H1 (cell line): ENCODE data around the gene YARS1. TPM values are rescaled to one million over a fixed set of nuclear protein-coding genes. Genes with fewer than 3 reads are reported as not detected.

Source experiments
- CBX8 ChIP-seq: fragments of 300-800, 300-1000 bp; sonication (generic); IDR thresholded peaks from 2 replicates; pipeline ENCODE4 v1.7.1; 2016; ENCODE audit warnings: low read depth, low read length, borderline replicate concordance
- CHD2 ChIP-seq: IDR thresholded peaks from 2 replicates; pipeline ENCODE4 v1.6.1; 2012; ENCODE audit warnings: low read length, improper control_type of control experiment
- CHD7 ChIP-seq: fragments of 300-600 bp; sonication (generic); IDR thresholded peaks from 2 replicates; pipeline ENCODE4 v1.7.1; 2012; ENCODE audit warnings: low read length, moderate library complexity, mild to moderate bottlenecking, inconsistent platforms; ENCODE audit not compliant: insufficient replicate concordance
- CTCF ChIP-seq, 3 experiments: IDR thresholded peaks; 1 replicate in 2 of 3; 2 replicates in 1 of 3; pipeline versions ENCODE4 v1.5.1 to v1.6.1; 2011; ENCODE audit warnings: low read length in 3 of 3, mild to moderate bottlenecking in 3 of 3, inconsistent platforms in 2 of 3, low read depth in 1 of 3, moderate library complexity in 1 of 3; ENCODE audit not compliant: insufficient read depth in 1 of 3; ENCODE audit errors: control extremely low read depth in 1 of 3
- JUN ChIP-seq: IDR thresholded peaks from 2 replicates; pipeline ENCODE4 v1.6.1; 2011; ENCODE audit warnings: low read depth, mild to moderate bottlenecking, improper control_type of control experiment, low read length
- PHF8 ChIP-seq: fragments of 200-600 bp; sonication (generic); conservative IDR thresholded peaks from 2 replicates; pipeline ENCODE4 v1.7.1; 2012; ENCODE audit warnings: low read depth, mild to moderate bottlenecking, inconsistent platforms, low read length, moderate library complexity
- RAD21 ChIP-seq, 2 experiments: IDR thresholded peaks in 1 of 2; conservative IDR thresholded peaks in 1 of 2; 2 replicates each; pipeline ENCODE4 v1.6.1; 2011; ENCODE audit warnings: low read depth in 2 of 2, low read length in 2 of 2, improper control_type of control experiment in 1 of 2, inconsistent platforms in 1 of 2, mild to moderate bottlenecking in 1 of 2, moderate library complexity in 1 of 2
- SP4 ChIP-seq: IDR thresholded peaks from 2 replicates; pipeline ENCODE4 v1.6.1; 2012; ENCODE audit warnings: low read length, inconsistent platforms
- TAF1 ChIP-seq: IDR thresholded peaks from 2 replicates; pipeline ENCODE4 v1.6.1; 2011; ENCODE audit warnings: mild to moderate bottlenecking, low read depth, low read length
- polyA plus RNA-seq, 7 experiments: library from polyadenylated mRNA; depleted of rRNA in 3 of 7; stranded (reverse) in 5 of 7; unstranded in 2 of 7; fragments of >200 nt in 5 of 7; fragments of 200-250 nt in 2 of 7; gene quantifications; 1 replicate in 5 of 7; 2 replicates in 1 of 7; 4 replicates in 1 of 7; pipeline versions ENCODE4 v1.2.1 to v1.2.3, GENCODE V29; 2011 to 2013; ENCODE audit warnings: missing spikeins in 2 of 7, mixed read lengths in 2 of 7
- total RNA-seq: library from RNA; stranded (reverse); fragmentation: NEBNext Ultra II Directional; extraction: Animal tissue kit (Norgen Biotek cat#: 25700); gene quantifications from 2 replicates; pipeline ENCODE4 v1.2.1, GENCODE V29; 2021

The YARS1 gene
- total and polyA plus RNA-seq, 2 of the 8 experiments (the other 6 are each of a cell fraction or from before 2014, with no cell fraction given), result 47.1 to 226 TPM

GRCh38 chr1:32749332-32749731 is 67.8 kb downstream of the YARS1 start (continued):
- TF ChIP-seq CHD7, result no peak
- TF ChIP-seq JUN, result no peak
- TF ChIP-seq CTCF (IDR thresholded peaks at IDR 0.05; ENCODE audit: control extremely low read depth in 1 of 3, insufficient read depth in 1 of 3, low read depth in 1 of 3, low read length in 3 of 3), result no peak
- no peak for TF ChIP-seq CBX8
- no peak for TF ChIP-seq PHF8
- no peak for TF ChIP-seq TAF1
- TF ChIP-seq SP4, result no peak
- no peak for TF ChIP-seq RAD21 (IDR thresholded peaks at IDR 0.05 in 1 of 2, conservative IDR thresholded peaks at IDR 0.05 in 1 of 2; ENCODE audit: low read depth in 2 of 2, low read length in 2 of 2)
- no peak for TF ChIP-seq CHD2
